ENCODE data around the gene MAS1. TPM values are rescaled to one million over a fixed set of nuclear protein-coding genes. Genes with fewer than 3 reads are reported as not detected.
"Not testable (repeated sequence)": the region's sequence is repeated elsewhere in the genome, so short reads cannot be mapped to it uniquely, and the experiment has no call there.

Gene MAS1
- total RNA-seq, 1 experiment from 2014 or later: not detected

DNA sequence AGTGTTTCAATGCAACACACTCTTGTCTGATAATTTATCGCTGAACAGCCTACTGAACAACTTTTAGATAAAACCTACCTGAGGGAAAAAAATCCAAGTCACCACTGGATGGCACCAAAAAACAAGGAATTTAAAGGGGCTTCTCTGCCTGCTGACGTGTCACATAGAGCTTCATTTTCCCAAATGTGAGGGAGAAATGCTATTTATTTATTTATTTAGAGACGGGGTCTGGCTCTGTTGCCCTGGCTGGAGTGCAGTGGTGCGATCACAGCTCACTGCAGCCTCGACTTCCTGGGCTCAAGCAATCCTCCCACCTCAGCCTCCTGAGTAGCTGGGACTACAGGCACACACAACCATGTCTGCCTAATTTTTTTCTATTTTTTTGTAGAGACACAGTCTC lies 27.4 kb upstream of the MAS1 start:
- H3K9me3 ChIP-seq (ENCODE audit: control insufficient read depth, insufficient read depth, low read depth, low read length); POLR2A ChIA-PET; in situ Hi-C loops (cut with HindIII; ENCODE audit: low pct_unique_long_range_greater_than_20kb, low sequenced_read_pairs); H3K27me3 ChIP-seq (ENCODE audit: control insufficient read depth, insufficient read depth, low read length); H3K4me3 ChIP-seq (ENCODE audit: low read depth in 2 of 2, low read length in 2 of 2); H3K36me3 ChIP-seq (ENCODE audit: control insufficient read depth, insufficient read depth, low read length); H3K4me1 ChIP-seq (ENCODE audit: control insufficient read depth, insufficient read depth, low read length); BruUV-seq (replicated peaks); H3K27ac ChIP-seq (ENCODE audit: low read length): not testable (repeated sequence)
- intact Hi-C loops (cut with micrococcal nuclease; ENCODE audit: unreplicated experiment): loop anchor here (1.0 to 10.0 kb wide), 3 partner anchors 78 to 591 kb away; no protein-coding TSS in a partner anchor
- TF ChIP-seq CTCF (IDR thresholded peaks at IDR 0.05): peak; percentile 64
- ATAC-seq (peak; percentile 83), DNase-seq (ENCODE audit: low read depth, low spot score) (peak; percentile 47)
- CTCF ChIA-PET: interaction anchor here (0.5 to 0.8 kb wide), 5 partner anchors 30 to 671 kb away, joined by 3 to 6 read pairs (median 4); no protein-coding TSS in a partner anchor

DNA sequence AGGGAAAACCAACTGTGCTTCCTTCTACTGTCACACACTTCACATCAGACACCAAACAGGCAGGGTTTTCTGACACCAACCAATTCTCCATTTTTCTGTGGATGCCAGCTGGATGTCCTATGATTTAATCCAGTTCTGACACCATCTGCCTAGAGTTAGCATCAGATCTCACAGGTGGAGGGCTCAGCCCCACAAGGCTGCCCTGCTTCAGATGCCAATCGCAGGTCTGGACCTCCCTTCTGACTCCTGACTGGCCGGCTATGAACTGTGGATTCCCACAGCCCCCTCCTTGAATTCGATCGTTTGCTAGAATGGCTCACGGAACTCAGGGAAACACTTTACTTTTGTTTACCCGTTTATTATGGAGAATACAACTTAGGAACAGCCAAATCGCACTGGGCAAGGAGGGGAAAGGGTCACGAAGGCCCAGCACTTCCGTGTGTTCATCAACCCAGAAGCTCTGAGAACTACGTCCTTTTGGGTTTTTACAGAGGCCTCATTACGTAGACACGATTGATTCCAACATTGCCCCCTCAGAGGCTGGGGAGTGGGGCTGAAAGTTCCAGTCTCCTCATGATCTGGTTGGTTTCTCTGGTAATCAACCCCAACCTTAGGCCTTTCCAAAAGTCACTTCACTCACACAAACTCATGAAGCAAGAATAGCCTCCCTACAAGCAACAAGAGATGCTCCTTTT lies 25.4 kb upstream of the MAS1 start:
- no TSS peak for BruUV-seq (replicated peaks)
- Histone ChIP-seq H3K27me3 (ENCODE audit: control insufficient read depth, insufficient read depth, low read length) (0 out of 2 replicates have a peak, but pooled peaks cover 1% of the 10 kb centered on the region), H3K9me3 (ENCODE audit: control insufficient read depth, insufficient read depth, low read depth, low read length) (no peaks in the 10 kb centered on the region), H3K4me1 (ENCODE audit: control insufficient read depth, insufficient read depth, low read length) (no peaks in the 10 kb centered on the region), H3K36me3 (ENCODE audit: control insufficient read depth, insufficient read depth, low read length) (no peaks in the 10 kb centered on the region), H3K4me3 (ENCODE audit: low read depth in 2 of 2, low read length in 2 of 2) (no peak overlapping the region), H3K27ac (ENCODE audit: low read length) (no peak overlapping the region)
- ChIA-PET POLR2A (no interaction called here), CTCF (no interaction called here)
- DNase-seq (ENCODE audit: low read depth, low spot score) (no peak), ATAC-seq (no peak)
- TF ChIP-seq SIN3A (IDR thresholded peaks at IDR 0.05; ENCODE audit: borderline replicate concordance, insufficient read depth, low read depth, low read length) (no peak), TCF7L2 (IDR thresholded peaks at IDR 0.05; ENCODE audit: low read depth, low read length) (no peak), CTCF (IDR thresholded peaks at IDR 0.05) (no peak), POLR2AphosphoS5 (IDR thresholded peaks at IDR 0.05; ENCODE audit: low read depth, low read length) (no peak)
- TF ChIP-seq, protein P1, sequence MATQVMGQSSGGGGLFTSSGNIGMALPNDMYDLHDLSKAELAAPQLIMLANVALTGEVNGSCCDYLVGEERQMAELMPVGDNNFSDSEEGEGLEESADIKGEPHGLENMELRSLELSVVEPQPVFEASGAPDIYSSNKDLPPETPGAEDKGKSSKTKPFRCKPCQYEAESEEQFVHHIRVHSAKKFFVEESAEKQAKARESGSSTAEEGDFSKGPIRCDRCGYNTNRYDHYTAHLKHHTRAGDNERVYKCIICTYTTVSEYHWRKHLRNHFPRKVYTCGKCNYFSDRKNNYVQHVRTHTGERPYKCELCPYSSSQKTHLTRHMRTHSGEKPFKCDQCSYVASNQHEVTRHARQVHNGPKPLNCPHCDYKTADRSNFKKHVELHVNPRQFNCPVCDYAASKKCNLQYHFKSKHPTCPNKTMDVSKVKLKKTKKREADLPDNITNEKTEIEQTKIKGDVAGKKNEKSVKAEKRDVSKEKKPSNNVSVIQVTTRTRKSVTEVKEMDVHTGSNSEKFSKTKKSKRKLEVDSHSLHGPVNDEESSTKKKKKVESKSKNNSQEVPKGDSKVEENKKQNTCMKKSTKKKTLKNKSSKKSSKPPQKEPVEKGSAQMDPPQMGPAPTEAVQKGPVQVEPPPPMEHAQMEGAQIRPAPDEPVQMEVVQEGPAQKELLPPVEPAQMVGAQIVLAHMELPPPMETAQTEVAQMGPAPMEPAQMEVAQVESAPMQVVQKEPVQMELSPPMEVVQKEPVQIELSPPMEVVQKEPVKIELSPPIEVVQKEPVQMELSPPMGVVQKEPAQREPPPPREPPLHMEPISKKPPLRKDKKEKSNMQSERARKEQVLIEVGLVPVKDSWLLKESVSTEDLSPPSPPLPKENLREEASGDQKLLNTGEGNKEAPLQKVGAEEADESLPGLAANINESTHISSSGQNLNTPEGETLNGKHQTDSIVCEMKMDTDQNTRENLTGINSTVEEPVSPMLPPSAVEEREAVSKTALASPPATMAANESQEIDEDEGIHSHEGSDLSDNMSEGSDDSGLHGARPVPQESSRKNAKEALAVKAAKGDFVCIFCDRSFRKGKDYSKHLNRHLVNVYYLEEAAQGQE (IDR thresholded peaks at IDR 0.05; ENCODE audit: insufficient read depth in 1 of 2, low read depth in 2 of 2, low read length in 1 of 2): no peak
- in situ Hi-C loops (cut with HindIII; ENCODE audit: low pct_unique_long_range_greater_than_20kb, low sequenced_read_pairs): no loop called here
- intact Hi-C loops (cut with micrococcal nuclease; ENCODE audit: unreplicated experiment): loop anchor here (10.0 kb wide), 2 partner anchors 239 to 589 kb away; no protein-coding TSS in a partner anchor
